Raji (cell line): Measurements from ENCODE around the gene AKAP8L.

Experiments used
- POLR2A ChIP-seq: IDR thresholded peaks from 2 replicates; pipeline ENCODE4 v1.6.1; 2011; ENCODE audit warnings: low read depth, low read length, control low read depth; ENCODE audit not compliant: insufficient read depth

The AKAP8L gene

GRCh38 chr19:15368051-15368632, 50.6 kb downstream of the AKAP8L start:
- no peak for TF ChIP-seq POLR2A

- no peak for TF ChIP-seq POLR2A
These were observed 51.3 kb downstream of the AKAP8L start for GRCh38 chr19:15367439-15367838.

GRCh38 chr19:15365264-15365663, 53.5 kb downstream of the AKAP8L start:
- TF ChIP-seq POLR2A, result no peak

- no peak for TF ChIP-seq POLR2A
These were observed 59.9 kb downstream of the AKAP8L start for GRCh38 chr19:15358918-15359317.

- TF ChIP-seq POLR2A, result no peak
These were observed 60.9 kb downstream of the AKAP8L start for GRCh38 chr19:15357906-15358305.

- TF ChIP-seq POLR2A, result no peak
These were observed 64.1 kb downstream of the AKAP8L start for GRCh38 chr19:15354566-15355296.

- TF ChIP-seq POLR2A, result no peak
These were observed 64.9 kb downstream of the AKAP8L start for GRCh38 chr19:15353908-15354307.

- TF ChIP-seq POLR2A, result no peak
These were observed 78.7 kb downstream of the AKAP8L start for GRCh38 chr19:15340086-15340485.

- no peak for TF ChIP-seq POLR2A
These were observed 81.6 kb downstream of the AKAP8L start for GRCh38 chr19:15337202-15337601.

- peak; percentile 61 for TF ChIP-seq POLR2A
These were observed 86.3 kb downstream of the AKAP8L start, which contains the start of gene BRD4 for GRCh38 chr19:15332311-15332996. Gene BRD4, minus strand, starts transcription at chr19:15332539. Its CDS starts 59,440 bp downstream, at chr19:15273099.

- peak; percentile 22; the same call in 1 of the 2 replicates for TF ChIP-seq POLR2A
These were observed 87.1 kb downstream of the AKAP8L start for GRCh38 chr19:15331419-15332310.

- TF ChIP-seq POLR2A, result no peak
These were observed 87.9 kb downstream of the AKAP8L start for GRCh38 chr19:15330801-15331418.
